OCI-LY1 (cell line): ENCODE results near the gene AREL1.

Experiments used
- CTCF ChIP-seq: fragments of 200-600 bp; sonication (generic), shearing (Covaris generic); IDR thresholded peaks from 2 replicates; pipeline ENCODE4 v1.5.1; 2017; ENCODE audit warnings: mild to moderate bottlenecking, antibody characterized with exemption, low read length, moderate library complexity, mixed read lengths
- EZH2 ChIP-seq: fragments of 200-600 bp; sonication (generic), shearing (Covaris generic); IDR thresholded peaks from 2 replicates; pipeline ENCODE4 v1.8.0; 2017; ENCODE audit warnings: borderline replicate concordance, mixed run types, mild to moderate bottlenecking, antibody characterized with exemption, low read length, moderate library complexity, mixed read lengths

- TF ChIP-seq CTCF = no peak
- no peak for TF ChIP-seq EZH2
These were observed 10.3 kb upstream of the AREL1 start for GRCh38 chr14:74723134-74723533.
